Dermis microvascular lymphatic vessel endothelial cell (primary cell): ENCODE data around the gene CLN3. TPM values are rescaled to one million over a fixed set of nuclear protein-coding genes. Genes with fewer than 3 reads are reported as not detected.
"Not testable (repeated sequence)": the region's sequence is repeated elsewhere in the genome, so short reads cannot be mapped to it uniquely, and the experiment has no call there.

Experiments
- DNase-seq, 2 donors: peaks; one replicate each; pipeline versions ENCODE4 v3.0.0 to v3.0.0-alpha.2; 2010; ENCODE audit warnings: low read depth in 2 of 2
- total RNA-seq: library from RNA; depleted of rRNA; stranded (reverse); fragments of >200 nt; gene quantifications from 2 replicates; pipeline ENCODE4 v1.2.1, GENCODE V29; 2014

The CLN3 gene
- total RNA-seq, 1 donor from 2014 or later, result 13.1 TPM

- no peak for DNase-seq
Observed at GRCh38 chr16:28513484-28514181, 21.8 kb upstream of the CLN3 start.

GRCh38 chr16:28511801-28512789 is 20.2 kb upstream of the CLN3 start:
- no peak for DNase-seq

- DNase-seq, result no peak
Observed at GRCh38 chr16:28511031-28511430, 19.2 kb upstream of the CLN3 start.

GRCh38 chr16:28505489-28506137 is 13.7 kb upstream of the CLN3 start:
- DNase-seq, result no peak

- no peak for DNase-seq
Observed at GRCh38 chr16:28504707-28505404, 13.0 kb upstream of the CLN3 start.

- no peak for DNase-seq
Observed at GRCh38 chr16:28503470-28504259, 11.8 kb upstream of the CLN3 start.

GRCh38 chr16:28502290-28502689 is 10.4 kb upstream of the CLN3 start:
- no peak for DNase-seq

GRCh38 chr16:28501258-28502232 is 9.7 kb upstream of the CLN3 start:
- DNase-seq, result no peak

- DNase-seq, result not testable (repeated sequence)
Observed at GRCh38 chr16:28500476-28501180, 8.8 kb upstream of the CLN3 start.

GRCh38 chr16:28499854-28500253 is 8.0 kb upstream of the CLN3 start:
- DNase-seq, result no peak

GRCh38 chr16:28498666-28499381 is 7.0 kb upstream of the CLN3 start:
- DNase-seq, result no peak

- DNase-seq, result no peak
Observed at GRCh38 chr16:28497861-28498599, 6.2 kb upstream of the CLN3 start.

GRCh38 chr16:28497386-28497785 is 5.5 kb upstream of the CLN3 start:
- no peak for DNase-seq

- no peak for DNase-seq
Observed at GRCh38 chr16:28496844-28497243, 5.0 kb upstream of the CLN3 start.

GRCh38 chr16:28495795-28496749 is 4.2 kb upstream of the CLN3 start:
- DNase-seq, result no peak

- DNase-seq, result no peak
Observed at GRCh38 chr16:28495098-28495793, 3.4 kb upstream of the CLN3 start.
